Sciatic nerve (tissue), 2 donors: ENCODE data around the gene PIGM. TPM values are rescaled to one million over a fixed set of nuclear protein-coding genes. Genes with fewer than 3 reads are reported as not detected.

Source experiments
- ATAC-seq: fragments of 200-7000 bp; cut with Tn5 transposase; one replicate; pipeline ENCODE4 v1.9.1; 2020; ENCODE audit warnings: mild to moderate bottlenecking, moderate library complexity
- DNase-seq: peaks from one replicate; pipeline ENCODE4 v3.0.0-alpha.2; 2020; ENCODE audit warnings: low spot score
- intact Hi-C: fragments of 100-400 bp; cut with DNase I; formaldehyde crosslinking; loops from one replicate; pipeline ENCODE4 v1.14.2; 2022
- total RNA-seq: library from RNA; stranded (reverse); fragmentation: NEBNext Ultra II Directional; extraction: Animal tissue kit (Norgen Biotek cat#: 25700); gene quantifications from one replicate; pipeline ENCODE4 v1.2.1, GENCODE V29; 2021
- donor health status: DM: no; HTN: no; CAD: no.
- donor health status: DM: no; HTN: no; CAD: no.

The PIGM gene
- total RNA-seq, 1 donor from 2014 or later: 5.9 TPM

DNA sequence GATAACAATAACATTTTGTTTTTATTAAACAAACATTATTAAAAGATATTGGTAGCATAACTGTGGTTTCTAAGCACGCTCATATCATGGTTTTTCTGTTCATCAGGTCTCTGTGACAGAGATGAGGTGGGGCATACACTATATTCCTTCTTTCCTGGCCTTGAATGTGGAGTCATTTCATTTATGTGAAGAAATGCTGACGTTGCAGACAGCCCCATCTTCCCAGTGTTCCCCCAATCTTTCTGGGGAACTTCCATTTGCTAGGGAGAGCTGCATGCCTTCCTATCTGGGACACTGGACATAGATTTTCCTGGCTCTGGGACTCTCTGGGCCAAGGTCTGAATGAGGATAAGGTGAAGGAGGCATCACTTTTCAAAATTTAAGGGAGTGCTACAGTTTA is 30.4 kb downstream of the PIGM start:
- ATAC-seq (no peak), DNase-seq (no peak)
- intact Hi-C loops: loop anchor here (5.0 kb wide), 1 partner anchor 69 kb away; no protein-coding TSS in a partner anchor

DNA sequence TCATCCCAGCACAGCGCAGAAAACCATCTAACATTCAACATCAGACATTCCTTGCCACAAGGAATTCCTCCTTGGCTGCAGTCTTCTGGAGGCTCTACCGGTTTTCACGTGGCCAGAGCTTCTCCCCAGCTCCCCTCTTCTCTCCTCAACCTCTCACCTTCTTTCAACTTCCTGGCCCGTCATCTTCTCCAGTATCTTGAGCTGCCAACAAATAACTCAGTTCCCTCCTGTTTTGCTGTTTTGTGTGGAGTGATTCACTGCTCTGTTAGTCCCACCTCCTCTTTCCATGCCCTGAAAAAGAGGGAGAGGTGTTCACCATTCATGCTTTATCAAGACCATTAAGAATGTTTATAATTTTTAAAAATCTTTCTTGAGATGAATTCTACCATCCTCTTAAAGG is 32.6 kb downstream of the PIGM start:
- ATAC-seq (no peak), DNase-seq (no peak)

DNA sequence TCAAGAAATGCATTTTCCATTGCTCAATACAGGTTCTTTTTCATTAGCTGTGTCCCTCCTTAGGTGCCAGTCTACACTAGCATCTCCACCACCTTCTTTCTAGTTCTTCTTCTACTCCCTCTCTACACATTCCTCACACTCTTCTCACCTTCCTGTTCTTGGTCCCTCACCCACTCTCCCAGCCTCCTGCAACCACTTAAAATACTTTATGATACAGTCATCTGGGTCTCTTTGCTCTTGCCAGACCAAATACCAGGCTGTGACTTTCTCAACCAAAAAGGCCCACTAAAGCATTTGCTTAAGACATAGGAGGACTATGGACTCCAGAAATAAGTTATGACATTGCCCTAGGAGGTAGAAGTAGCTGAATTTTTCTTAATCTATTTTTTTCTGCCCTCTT is 35.1 kb downstream of the PIGM start:
- ATAC-seq: no peak
- DNase-seq: no peak
- intact Hi-C loops: no loop called here

More for the DNA sequence above, 32.6 kb downstream of the PIGM start:
- intact Hi-C loops: no loop called here

DNA sequence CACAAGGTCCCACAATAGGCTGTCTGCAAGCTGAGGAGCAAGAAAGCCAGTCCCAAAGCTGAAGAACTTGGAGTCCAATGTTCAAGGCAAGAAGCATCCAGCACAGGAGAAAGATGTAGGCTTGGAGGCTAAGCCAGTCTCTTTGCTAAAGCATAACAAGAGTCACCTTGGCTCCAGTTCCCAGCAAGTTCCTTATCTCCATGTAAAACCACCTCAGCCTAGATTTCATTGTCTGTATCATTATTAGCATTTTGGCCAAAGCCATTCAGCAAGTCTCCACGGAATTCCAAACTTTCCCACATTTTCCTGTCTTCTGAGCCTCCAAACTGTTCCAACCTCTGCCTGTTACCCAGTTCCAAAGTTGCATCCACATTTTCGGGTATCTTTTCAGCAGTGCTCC is 36.9 kb downstream of the PIGM start:
- ATAC-seq (no peak), DNase-seq (no peak)
- intact Hi-C loops: no loop called here

DNA sequence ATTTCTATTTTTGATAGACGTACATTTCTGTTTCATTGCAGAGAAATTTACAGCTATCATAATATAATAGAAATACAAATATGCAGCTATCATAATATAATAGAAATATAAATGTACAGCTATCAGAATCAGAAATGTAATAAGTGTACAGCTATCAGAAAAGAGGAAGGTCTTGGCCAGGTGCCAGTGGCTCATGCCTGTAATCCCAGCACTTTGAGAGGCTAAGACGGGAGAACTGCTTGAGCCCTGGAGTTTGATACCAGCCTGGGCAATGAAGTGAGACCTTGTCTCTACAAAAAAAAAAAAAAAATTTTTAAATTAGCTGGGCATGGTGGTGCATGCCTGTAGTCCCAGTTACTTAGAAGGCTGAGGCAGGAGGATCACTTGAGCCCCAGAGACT is 37.9 kb downstream of the PIGM start:
- ATAC-seq: no peak
- intact Hi-C loops: no loop called here
- no peak for DNase-seq

DNA sequence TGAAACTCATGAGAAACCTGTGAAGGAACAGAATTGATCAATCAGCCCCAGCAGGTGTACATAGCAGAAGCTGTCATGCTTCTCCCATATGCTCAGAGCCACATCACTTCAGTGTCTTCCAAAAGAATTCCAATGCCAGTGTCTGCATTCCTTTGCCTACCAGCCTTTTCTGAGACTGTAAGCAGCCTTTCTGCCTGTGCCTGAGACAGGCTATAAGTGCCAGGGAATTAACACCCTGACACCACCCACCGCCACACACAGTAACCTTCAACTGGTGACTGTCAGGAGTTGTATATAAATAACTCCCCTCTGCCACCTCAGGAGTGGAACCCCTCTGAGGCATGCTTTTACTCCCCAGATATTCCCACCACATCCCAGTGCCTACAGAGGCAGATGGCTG is 39.6 kb downstream of the PIGM start:
- DNase-seq (no peak), ATAC-seq (no peak)
- intact Hi-C loops: no loop called here

DNA sequence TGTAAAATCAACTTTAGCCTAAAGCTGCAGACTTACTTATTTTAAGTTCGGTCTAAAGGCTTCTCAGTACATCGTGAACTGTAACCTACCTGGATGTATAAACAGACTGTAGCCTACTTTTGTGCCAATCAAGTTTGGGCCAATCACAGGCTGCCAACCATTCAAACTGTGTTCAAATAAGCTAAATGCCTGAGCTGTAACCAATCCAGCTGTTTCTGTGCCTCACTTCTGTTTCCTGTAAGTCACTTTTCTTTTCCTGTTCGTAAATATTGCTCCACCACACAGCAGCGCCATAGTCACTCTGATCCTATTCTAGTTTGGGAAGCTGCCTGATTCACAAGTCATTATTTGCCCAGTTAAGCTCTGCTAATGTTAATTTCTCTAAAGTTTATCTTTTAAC is 40.3 kb downstream of the PIGM start:
- ATAC-seq (no peak), DNase-seq (no peak)
- intact Hi-C loops: no loop called here

DNA sequence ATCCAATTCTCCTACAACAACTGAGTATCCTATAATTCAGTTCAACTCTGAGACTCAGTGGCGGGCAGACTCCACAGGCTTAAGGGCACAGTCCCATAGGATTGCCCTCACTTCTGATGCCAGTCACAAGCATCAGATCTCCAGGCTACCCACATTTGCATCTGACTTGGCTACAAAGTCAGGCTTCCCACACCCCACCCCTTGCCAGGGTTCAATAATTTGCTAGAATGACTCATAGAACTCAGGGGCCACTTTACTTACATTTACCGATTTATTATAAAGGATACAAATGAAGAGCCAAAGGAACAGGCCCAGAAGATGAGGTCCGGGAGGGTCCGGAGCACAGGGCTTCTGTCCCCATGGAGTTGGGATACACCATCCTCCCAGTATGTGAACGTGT is 41.8 kb downstream of the PIGM start:
- DNase-seq (no peak), ATAC-seq (no peak)
- intact Hi-C loops: no loop called here

DNA sequence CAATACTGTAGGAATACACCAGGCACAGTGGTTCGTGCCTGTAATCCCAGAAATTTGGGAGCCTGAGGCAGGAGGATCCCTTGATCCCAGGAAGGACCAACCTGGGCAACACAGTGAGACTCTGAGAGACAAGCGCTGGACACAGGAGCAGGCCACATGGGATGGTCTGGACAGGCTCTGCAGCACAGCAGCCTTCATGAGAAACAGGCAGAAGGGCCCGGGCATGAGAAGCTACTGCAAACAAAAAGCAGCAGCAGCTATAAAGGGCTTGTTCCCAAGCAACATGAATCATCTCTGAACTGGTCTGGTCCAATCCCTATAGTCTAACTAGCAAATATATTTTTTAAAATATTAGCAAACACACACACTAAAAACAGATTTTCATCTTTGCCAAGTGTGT is 42.2 kb downstream of the PIGM start:
- intact Hi-C loops: no loop called here
- no peak for DNase-seq
- no peak for ATAC-seq

DNA sequence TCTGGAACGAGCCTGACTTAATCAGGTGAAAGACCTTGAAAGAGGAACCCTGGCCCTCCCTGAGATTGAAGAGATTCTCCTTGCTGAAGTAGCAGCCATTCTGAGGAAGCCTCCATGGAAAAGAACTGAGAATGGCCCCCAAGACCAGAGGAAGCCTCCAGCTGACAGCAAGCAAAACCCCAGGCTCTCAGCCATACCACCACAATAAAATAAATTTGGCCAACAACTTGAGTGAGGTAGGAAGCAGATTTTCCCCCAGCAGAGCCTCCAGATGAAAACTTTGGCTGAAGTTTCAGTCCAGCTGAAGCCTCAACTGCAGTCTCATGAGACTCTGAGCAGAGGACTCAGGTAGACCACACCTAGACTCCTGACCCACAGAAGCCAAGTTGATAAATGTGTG is 43.8 kb downstream of the PIGM start:
- no peak for DNase-seq
- intact Hi-C loops: no loop called here
- ATAC-seq: no peak

DNA sequence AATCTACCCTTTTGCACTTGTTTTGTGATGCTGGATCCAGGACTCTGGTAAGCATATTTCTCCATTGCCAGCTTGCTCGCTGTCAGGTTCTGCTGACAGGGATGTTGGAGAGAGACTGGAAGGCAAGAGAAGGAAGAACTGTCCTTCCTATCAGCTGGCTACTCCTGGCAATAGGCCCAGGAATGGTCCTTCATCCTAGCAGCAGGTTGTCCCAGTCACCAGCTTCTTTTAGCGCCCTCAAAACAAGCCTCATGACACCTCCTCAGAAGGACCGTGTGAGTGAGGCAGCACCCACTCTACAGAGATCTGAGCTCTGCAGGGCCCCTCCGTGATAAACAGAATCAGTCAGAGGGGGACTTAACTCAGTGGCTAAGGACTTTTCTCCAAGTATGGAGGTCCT is 44.6 kb downstream of the PIGM start:
- DNase-seq (no peak), ATAC-seq (no peak)
- intact Hi-C loops: no loop called here

DNA sequence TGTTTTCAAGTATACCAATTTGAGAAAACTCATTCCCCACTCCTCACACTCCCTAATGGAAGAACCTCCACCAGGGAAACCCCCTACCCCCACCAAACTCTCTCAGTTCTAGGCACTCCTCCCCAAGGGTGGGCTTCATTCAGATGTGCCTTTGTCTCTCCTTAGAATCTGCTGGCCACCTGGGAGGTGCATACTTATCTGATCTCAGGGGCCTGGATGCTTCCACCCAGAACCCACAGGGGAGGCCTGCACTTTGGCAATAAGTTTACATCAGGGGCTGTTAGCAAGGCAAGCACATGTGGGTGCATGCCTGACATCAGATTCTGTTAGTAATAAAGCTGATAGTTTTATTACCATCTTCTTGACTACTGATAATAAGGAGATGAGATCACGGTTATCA is 45.3 kb downstream of the PIGM start:
- DNase-seq (no peak), ATAC-seq (no peak)
- intact Hi-C loops: no loop called here

DNA sequence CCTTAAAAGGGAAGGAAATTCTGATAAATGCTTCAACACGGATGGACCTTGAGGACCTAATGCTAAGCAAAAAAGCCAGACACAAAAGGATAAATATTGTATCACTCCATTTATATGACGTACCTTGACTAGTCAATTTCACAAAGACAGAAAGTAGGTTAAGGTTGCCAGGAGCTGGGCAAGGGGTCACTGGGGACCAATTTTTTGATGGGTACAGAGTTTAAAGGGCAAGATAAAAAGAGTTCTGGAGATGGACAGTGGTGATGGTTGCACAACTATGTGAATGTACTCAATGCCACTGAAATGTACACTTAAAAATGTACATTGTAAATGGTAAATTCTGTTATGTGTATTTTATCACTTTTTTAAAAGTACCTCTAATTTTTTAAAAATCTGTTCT is 45.7 kb downstream of the PIGM start:
- DNase-seq (no peak), ATAC-seq (no peak)
- intact Hi-C loops: no loop called here

DNA sequence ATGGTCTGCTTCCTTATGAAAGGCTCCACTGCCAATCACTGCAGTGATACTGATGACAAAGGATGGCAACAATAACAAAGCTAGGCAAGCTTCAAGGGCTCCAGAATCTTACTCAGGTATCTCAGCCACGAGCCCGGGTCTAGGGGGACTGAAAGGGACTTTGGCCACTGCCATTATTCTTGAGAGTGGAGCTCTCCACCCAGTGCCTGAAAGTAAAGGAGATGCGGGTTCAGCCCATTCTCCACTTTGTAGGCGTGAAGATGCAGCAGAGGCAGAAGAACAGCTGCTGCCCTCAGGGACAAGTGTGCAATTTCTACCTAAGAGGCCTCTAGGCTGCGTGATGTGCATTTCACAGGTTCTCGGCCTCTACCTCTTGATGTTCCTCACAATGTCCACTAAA is 46.3 kb downstream of the PIGM start:
- DNase-seq (no peak), ATAC-seq (no peak)
- intact Hi-C loops: no loop called here

DNA sequence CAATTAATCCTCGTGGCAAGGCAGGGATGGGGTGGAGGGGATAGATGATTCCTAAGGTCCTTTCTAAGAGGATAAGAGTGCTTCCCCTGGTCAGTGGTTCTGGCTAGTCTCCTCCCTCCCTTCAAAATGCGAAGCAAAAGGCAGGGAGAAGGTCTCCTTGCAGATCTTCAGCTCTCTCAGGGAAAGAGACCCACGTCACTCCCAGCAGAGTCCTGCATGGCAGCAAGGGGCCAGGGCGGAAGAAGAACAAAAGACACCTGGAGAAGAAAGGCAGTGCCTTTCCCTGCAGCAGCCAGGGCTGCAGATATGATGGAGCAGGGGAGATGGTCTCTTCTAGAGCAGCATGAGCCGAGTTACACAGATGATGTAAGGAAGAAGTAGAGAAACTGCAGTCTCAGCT is 48.1 kb downstream of the PIGM start:
- intact Hi-C loops: no loop called here
- no peak for DNase-seq
- ATAC-seq: no peak

DNA sequence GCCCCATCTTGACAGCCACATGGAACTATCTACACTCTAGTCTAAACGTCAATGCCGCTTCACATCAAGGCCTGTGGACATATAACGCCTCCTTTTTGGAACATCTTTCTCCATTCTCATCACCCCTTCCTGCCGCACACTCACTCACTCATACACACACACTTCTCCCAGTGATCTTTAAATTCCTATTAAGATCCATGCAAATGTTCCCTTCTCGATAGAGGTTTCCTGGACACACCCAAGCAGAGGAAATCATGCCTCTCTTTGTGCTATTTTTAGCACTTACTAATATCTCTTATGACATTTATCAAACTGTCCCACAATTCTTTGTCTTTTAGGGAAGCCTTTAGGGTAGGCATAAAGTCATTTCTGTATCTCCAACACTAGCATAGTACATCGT is 49.5 kb downstream of the PIGM start:
- DNase-seq: no peak
- intact Hi-C loops: no loop called here
- ATAC-seq: no peak

DNA sequence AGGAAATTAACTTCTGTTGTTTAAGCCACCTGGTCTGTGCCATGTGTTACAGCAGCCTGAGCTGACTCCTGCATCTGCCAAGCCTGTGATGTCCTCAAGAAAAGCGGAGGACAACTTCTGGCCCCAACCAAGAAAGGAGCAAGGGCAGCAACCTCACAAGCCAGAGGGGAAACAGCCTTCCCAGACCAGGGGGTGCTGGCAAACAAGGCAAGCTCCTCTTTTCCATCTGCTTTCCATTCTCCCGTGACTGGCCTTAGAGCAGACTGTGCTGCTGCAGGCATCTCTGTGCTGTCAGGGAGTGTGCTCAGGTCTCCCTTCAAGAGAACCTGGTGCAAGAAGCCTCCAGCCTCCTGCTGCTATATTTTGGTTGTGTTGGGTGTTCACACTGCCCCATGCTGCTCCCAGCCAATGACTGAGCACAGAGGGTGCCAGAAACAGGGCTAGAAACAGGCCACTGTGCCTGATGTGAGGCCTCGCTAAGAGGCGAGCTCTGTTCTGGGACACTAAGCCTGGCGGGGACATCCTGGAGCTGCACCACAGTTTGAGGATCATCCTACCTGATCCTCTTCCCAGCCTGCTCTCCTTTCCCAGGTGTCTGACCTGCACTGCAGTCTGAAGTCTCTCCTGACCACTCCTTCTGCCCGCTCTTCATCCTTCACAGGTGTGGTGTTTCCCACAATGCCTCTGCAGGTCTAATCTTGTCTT is 50.3 kb downstream of the PIGM start:
- ATAC-seq: no peak
- DNase-seq: no peak

DNA sequence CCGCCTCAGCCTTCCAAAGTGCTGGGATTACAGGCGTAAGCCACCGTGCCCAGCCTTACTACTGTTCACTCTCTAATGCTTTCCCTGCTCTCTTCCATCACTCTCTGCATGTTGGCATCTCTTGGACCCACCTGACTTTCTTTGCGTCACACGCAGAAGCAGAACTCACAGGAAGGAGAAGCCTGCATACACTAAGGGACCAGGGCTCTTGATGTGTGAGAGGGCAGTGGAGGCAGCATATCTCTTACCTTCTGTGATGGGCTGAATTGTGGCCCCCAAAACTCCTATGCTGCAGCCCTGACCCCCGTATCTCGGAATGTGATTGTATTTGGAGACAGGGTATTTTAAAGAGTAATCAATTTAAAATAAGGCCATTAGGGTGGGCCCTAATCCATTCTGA is 51.0 kb downstream of the PIGM start:
- intact Hi-C loops: no loop called here
- ATAC-seq (no peak), DNase-seq (no peak)

More for the DNA sequence above, 50.3 kb downstream of the PIGM start:
- intact Hi-C loops: no loop called here

DNA sequence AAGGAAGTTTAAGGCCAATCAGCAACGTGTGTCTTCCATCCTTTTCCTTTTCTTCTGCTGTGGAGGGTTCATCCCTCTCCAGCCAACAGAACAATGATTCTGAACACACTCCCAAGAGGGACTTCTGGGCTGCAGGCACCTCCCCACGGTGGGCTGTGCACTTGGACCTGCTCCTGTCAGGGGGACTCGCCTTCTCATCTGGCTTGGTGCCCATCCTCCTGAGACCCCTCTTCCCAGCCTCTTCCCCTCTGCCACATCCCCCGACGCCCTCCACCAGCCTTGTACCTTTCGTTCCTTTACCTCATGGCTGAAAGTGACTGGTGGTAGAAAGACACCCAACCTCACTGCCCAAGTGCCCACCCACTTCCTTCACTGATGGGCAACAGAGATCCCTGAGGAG is 51.7 kb downstream of the PIGM start:
- intact Hi-C loops: no loop called here
- ATAC-seq: no peak
- DNase-seq: no peak

DNA sequence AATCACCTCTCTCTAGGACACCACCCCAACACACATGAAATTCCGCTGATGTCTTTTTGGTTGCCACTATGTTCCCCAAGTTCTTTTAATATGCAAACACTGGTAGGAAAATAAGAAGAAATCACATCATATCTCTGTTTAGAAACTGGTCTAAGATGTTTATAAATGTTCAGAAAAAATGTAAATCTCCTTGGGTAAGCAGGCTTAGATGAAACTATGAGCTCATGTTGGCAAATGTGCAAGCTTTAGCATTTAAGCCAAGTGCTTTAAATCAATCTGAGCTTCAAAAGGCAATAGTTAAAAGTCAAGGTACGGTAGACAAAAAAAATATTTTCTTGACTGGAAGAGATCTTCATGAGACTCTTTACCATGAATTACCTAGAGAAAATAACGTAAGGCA is 52.5 kb downstream of the PIGM start:
- no peak for DNase-seq
- intact Hi-C loops: no loop called here
- ATAC-seq: no peak

DNA sequence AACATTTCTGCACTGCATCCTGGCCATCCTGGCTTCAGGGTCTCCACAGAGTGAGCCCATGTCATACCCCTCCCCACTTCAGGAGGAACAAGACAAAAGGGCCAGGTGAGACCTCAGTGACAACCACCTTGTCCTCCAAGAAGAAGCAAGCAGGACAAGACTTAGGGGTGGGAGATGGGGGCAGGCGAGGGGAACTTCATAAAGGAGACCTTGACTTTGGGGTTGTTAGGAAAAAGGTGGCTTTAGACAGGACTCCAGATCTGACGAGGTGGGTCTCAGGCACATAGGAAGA is 53.7 kb downstream of the PIGM start:
- no peak for DNase-seq
- intact Hi-C loops: no loop called here
- no peak for ATAC-seq
